GM13976 (cell line): Measurements from ENCODE around the gene RAF1.

Source experiments
- DNase-seq: peaks from one replicate; pipeline ENCODE4 v3.0.0; 2012; ENCODE audit warnings: low spot score
- in situ Hi-C: fragments of 300-500 bp; cut with MboI; formaldehyde crosslinking; loops from one replicate; pipeline ENCODE4 v1.12.0; 2022; ENCODE audit warnings: low sequenced_read_pairs, mixed read lengths, inconsistent platforms; ENCODE audit not compliant: unreplicated experiment
- TF ChIP-seq, protein P1 (sequence below): IDR thresholded peaks from 2 replicates; pipeline ENCODE4 v1.5.1; 2012; ENCODE audit warnings: borderline replicate concordance, mild to moderate bottlenecking; ENCODE audit not compliant: insufficient read depth; ENCODE audit errors: extremely low read depth, missing control alignments, control extremely low read depth

The RAF1 gene

DNA sequence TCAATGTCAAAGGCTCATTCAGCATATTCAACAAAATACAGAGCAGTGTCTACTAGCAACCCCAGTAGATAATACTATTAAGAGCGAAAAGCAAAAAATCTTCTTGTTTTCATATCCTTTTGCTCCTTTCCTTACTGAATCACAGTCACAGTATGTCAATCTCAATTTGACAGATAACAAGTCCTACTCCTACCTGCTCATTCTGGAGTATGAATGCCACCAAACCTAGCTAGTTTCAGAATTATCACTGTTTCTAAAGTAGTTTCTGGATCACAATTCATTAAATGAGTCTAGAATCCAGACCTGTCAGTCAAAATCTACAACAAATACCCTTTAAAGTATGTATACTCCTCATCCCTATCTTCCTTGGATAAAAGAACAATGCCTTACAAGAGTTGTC, 55.5 kb downstream of the RAF1 start:
- in situ Hi-C loops, result no loop called here
- DNase-seq, result no peak
- TF ChIP-seq, protein P1, sequence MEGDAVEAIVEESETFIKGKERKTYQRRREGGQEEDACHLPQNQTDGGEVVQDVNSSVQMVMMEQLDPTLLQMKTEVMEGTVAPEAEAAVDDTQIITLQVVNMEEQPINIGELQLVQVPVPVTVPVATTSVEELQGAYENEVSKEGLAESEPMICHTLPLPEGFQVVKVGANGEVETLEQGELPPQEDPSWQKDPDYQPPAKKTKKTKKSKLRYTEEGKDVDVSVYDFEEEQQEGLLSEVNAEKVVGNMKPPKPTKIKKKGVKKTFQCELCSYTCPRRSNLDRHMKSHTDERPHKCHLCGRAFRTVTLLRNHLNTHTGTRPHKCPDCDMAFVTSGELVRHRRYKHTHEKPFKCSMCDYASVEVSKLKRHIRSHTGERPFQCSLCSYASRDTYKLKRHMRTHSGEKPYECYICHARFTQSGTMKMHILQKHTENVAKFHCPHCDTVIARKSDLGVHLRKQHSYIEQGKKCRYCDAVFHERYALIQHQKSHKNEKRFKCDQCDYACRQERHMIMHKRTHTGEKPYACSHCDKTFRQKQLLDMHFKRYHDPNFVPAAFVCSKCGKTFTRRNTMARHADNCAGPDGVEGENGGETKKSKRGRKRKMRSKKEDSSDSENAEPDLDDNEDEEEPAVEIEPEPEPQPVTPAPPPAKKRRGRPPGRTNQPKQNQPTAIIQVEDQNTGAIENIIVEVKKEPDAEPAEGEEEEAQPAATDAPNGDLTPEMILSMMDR, result no peak

DNA sequence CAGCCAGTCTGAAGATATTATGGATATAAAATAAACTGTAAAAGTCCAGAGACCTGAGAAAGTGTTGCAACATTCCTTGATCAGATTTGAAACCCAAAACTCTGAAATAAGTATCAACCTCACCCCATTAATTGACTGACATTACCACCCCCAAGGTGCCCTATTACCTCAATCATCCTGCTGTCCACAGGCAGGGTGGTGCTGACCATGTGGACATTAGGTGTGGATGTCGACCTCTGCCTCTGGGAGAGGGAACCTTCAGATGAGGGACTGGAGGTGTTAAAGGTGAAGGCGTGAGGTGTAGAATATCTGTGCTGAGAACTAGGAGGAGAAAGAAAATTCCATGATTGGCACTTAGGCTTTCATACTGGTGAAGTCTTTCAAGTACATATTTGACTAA, 59.9 kb downstream of the RAF1 start:
- TF ChIP-seq, protein P1, result no peak
- in situ Hi-C loops, result no loop called here
- DNase-seq, result no peak

DNA sequence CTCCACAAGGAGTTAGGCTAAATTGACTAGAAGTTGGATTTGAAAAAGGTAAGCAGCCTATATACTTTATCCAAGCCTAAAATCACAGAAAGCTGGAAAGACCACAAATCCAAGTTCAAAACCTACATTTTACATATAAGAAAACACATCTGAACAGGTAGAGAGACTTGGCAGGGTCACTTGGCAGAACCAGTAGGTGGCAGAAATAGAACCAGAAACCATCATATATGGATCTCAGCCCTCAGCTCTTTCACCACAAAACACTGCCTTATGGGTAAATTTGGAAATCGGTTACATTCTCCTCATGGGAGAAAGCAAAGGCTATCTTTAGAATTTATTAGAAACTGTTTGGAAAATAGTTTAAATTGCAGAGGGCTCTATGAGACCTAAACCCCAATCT, 62.8 kb downstream of the RAF1 start:
- TF ChIP-seq, protein P1, result peak; percentile 6
- no peak for DNase-seq
- in situ Hi-C loops, result no loop called here

DNA sequence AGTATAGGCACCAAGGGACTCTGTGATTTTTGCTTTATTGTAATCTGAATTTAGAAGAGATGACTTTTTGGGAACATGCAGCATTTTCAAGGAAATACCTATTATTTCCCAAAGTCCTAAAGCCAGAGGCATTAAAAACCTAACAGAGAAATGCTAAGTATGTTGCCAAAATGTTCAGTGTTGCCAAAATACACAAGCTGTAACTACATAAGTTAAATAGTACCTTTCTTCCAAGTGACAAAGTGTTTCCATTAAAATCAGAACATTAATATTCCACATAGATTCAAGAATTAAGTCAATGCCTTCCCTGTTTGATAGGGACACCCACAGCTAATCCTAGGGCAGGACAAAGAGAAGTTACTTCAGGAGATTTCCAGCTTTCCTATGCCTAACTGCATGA, 65.0 kb downstream of the RAF1 start:
- in situ Hi-C loops, result no loop called here
- DNase-seq, result no peak
- TF ChIP-seq, protein P1, result no peak

DNA sequence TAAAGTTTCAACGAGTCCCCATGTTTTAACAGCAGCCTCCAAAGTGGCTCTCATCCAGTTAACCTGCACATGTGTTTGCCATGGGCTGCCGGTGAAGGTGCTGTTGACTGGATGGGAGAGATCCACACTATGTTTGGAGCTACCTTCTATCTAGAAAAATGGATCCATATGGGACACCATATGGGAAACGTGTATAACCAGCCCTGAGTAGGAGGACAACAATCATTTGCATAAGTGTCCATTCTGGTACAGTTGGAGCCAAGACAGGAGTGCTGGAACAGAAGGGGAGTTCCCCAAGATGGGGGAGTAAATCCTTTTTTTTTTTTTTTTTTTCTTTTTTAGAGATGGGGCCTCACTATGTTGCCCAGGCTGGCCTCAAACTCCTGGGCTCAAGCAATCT, 70.4 kb downstream of the RAF1 start:
- in situ Hi-C loops, result no loop called here
- no peak for DNase-seq
- TF ChIP-seq, protein P1, result no peak

DNA sequence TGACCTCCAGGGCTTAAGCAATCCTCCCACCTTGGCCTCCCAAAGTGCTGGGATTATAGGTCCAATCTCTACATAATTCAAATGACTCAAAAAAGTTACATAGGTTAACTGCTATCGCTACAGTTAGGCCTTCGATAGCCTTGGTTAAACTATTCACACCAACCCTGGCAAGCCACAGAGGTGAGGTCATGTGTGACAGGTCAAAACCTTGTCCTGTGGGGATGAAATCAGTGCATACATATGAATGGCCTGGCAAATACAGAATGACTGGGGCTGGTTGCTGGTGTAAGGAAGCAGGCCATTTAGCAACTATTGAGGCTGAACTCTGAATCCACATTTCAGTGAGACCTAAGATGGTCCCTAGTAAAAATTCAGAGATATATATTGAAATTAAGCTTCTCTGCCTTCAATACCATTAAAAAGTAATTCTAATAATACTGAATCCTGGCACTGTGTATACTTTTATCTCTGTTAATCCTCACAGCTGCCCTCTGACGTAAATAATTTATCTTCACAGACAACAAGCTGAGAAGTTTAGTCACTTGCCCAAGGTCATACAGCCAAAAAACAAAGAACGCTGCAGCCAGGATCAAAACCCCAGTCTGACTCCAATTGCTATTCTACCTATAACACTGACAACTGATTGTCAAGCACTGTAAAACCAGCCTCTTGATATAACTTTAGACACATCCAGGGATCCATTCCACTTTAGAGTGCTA, 71.8 kb downstream of the RAF1 start:
- no peak for DNase-seq
- in situ Hi-C loops, result no loop called here
- TF ChIP-seq, protein P1, result no peak
